Prostate gland (tissue), 2 donors: ENCODE measurements around the gene ATF6B.

Experiments used
- CTCF ChIP-seq, 4 experiments: fragments of 200-600 bp in 2 of 4; fragments of 450-650 bp in 2 of 4; sonication (generic) in 2 of 4; IDR thresholded peaks; 1 replicate in 3 of 4; 2 replicates in 1 of 4; pipeline ENCODE4 v1.5.1; 2016 to 2019; ENCODE audit warnings: antibody characterized with exemption in 4 of 4, mild to moderate bottlenecking in 2 of 4, moderate library complexity in 2 of 4
- POLR2A ChIP-seq: fragments of 450-650 bp; IDR thresholded peaks from one replicate; pipeline ENCODE4 v1.6.1; 2016; ENCODE audit warnings: antibody characterized with exemption, mild to moderate bottlenecking

- TF ChIP-seq CTCF (IDR thresholded peaks at IDR 0.05): no peak
- no peak for TF ChIP-seq POLR2A
Measured at GRCh38 chr6:32147401-32148132, 19.5 kb upstream of the ATF6B start.
